Measurements from ENCODE around the gene CISH. TPM values are rescaled to one million over a fixed set of nuclear protein-coding genes. Genes with fewer than 3 reads are reported as not detected.

The CISH gene
- total RNA-seq, 2 donors from 2014 or later: 4.7 to 9.9 TPM

- Histone ChIP-seq H3K36me3 (no peaks in the 10 kb centered on the region), H3K4me3 (peak overlapping the region; percentile 90 to 92), H3K27ac (peak overlapping the region; percentile 97 to 98), H3K27me3 (no peaks in the 10 kb centered on the region), H3K4me1 (peaks cover 0 to 61% of the 10 kb centered on the region in 2 donors), H3K9me3 (no peaks in the 10 kb centered on the region)
- TF ChIP-seq CTCF (IDR thresholded peaks at IDR 0.05): no peak
- DNase-seq (ENCODE audit: low spot score): peak; percentile 96
These were observed 5.2 kb upstream of the CISH start for GRCh38 chr3:50616770-50617095.

- H3K4me1 ChIP-seq: peaks cover 0 to 63% of the 10 kb centered on the region in 2 donors
- TF ChIP-seq CTCF (IDR thresholded peaks at IDR 0.05): peak; percentile 99 to 100
These were observed 4.6 kb upstream of the CISH start for GRCh38 chr3:50616003-50616769.

DNA sequence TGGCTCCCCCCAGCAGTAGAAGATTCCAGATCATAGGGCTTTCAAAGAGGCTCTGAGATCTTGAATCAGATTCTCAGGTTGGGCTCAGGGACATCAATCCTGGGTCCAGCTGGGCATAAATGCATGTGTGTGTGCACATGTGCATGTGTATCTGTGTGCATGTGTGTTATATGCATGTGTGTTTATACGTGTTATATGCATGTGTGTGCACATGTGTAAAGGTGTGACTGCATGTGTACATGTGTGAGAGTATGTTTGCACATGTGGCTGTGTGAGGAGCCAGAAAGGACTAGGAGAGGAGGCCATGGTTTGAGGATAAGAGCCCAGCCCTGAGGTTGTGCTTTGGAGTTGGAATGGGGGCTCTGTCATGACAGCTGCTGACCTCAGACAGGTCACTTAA lies 3.6 kb upstream of the CISH start:
- no peak overlapping the region for H3K4me3 ChIP-seq

More at GRCh38 chr3:50616003-50616769, 4.6 kb upstream of the CISH start:
- Histone ChIP-seq H3K9me3 (no peaks in the 10 kb centered on the region), H3K4me3 (peak overlapping the region; percentile 90 to 92), H3K27ac (peak overlapping the region; percentile 97 to 98), H3K36me3 (no peaks in the 10 kb centered on the region), H3K27me3 (no peaks in the 10 kb centered on the region)
- DNase-seq (ENCODE audit: low spot score): peak; percentile 86

GRCh38 chr3:50612970-50613846 lies 1.6 kb upstream of the CISH start:
- no peaks in the 10 kb centered on the region for H3K9me3 ChIP-seq
- H3K36me3 ChIP-seq: no peaks in the 10 kb centered on the region
- peaks cover 0 to 54% of the 10 kb centered on the region in 2 donors for H3K4me1 ChIP-seq
- H3K4me3 ChIP-seq: peak overlapping the region in 1 of 2 donors; percentile 66
- no peak for DNase-seq (ENCODE audit: low spot score)
- H3K27me3 ChIP-seq: no peaks in the 10 kb centered on the region
- peak overlapping the region in 1 of 2 donors; percentile 83 for H3K27ac ChIP-seq
- no peak for TF ChIP-seq CTCF (IDR thresholded peaks at IDR 0.05)

More for the DNA sequence above, 3.6 kb upstream of the CISH start:
- Histone ChIP-seq H3K9me3 (no peaks in the 10 kb centered on the region), H3K27ac (no peak overlapping the region), H3K4me1 (peaks cover 0 to 65% of the 10 kb centered on the region in 2 donors), H3K27me3 (no peaks in the 10 kb centered on the region), H3K36me3 (no peaks in the 10 kb centered on the region)
- TF ChIP-seq CTCF (IDR thresholded peaks at IDR 0.05): no peak
- no peak for DNase-seq (ENCODE audit: low spot score)

DNA sequence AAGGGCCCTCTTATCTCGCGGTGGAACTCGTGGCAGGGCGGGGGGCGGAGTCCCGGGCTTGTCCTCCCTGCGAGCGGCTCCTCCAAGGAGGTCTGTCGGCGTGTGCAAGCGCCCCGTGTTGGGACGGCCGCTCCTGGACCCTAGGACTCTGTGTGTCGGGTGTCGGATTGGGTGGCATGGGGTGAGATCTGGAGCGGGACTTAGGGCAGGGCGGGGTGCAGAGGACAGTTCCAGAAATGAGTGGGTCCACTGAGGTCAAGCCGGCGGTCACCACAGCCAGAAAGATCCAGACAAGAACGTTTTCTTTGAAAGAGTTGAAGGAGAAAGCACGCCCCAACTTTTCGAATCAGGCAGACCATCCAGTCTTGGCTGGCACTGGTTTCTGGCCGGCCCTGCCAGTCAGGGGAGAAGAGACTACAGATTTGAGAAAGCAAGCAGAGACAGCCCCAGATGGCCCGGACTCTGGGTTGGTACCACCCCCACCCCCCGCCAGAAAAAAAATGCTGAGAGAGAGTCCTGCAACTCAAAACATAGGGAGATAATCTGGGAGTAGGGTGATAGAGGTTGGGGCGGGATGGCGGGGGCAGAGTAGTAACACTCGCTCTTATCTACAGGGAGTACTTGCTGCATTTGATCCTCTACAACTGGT lies 784 bp upstream of the CISH start:
- Histone ChIP-seq H3K9me3 (no peaks in the 10 kb centered on the region), H3K4me3 (peak overlapping the region; percentile 55 to 66), H3K4me1 (peaks cover 0 to 56% of the 10 kb centered on the region in 2 donors), H3K27ac (peak overlapping the region; percentile 72 to 83), H3K27me3 (no peaks in the 10 kb centered on the region), H3K36me3 (peaks cover 8% of the 10 kb centered on the region)
- no peak for TF ChIP-seq CTCF (IDR thresholded peaks at IDR 0.05)
- no peak for DNase-seq (ENCODE audit: low spot score)

Data from right atrium auricular region (tissue), 2 donors.